GM19324 (cell line): ENCODE results near the gene CIB1.
"Not testable (repeated sequence)": the region's sequence is repeated elsewhere in the genome, so short reads cannot be mapped to it uniquely, and the experiment has no call there.

Source experiments
- ATAC-seq: cut with Tn5 transposase; IDR thresholded peaks from one replicate; pipeline ENCODE4 v1.9.1; 2021; ENCODE audit warnings: mild to moderate bottlenecking, moderate library complexity; ENCODE audit not compliant: unreplicated experiment, low FRiP score

The CIB1 gene

DNA sequence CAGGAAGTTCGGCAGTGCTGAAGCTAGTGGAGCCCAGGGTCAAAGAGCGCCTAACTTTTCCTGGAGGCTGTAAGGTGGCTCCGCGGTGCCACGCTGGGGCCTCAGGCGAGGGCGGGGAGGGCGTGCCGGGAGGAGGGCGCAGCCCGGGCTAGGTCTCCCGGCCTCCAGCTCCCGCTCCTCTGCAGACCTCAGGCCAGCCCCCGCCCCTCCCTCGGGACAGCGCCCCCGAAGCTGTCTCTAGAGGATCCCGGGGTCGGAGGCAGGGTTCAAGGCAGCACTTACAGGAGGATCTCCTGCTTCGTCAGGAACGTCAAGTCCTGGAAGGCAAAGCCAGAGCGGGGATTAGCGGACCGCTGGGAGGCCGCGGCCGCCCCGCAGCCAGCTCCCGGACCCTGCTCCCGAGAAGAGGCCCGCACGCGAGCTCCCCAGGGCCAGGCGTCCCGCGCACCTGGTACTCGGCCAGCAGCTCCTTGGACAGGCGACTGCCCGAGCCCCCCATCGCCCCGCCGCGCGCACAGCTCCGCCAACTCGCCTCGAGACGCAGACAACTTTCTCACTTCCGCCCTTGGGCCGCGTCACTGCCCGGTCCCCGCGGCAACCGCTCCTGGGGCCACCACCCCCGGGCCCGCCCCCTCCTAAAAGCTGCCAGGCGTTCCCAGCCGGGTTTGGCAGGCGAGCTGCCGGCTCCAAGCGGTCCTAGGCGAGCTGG is at the start of gene CIB1:
CIB1 (minus strand) TSS at position 555 of the 709 bp plus-strand sequence; CDS start at position 499, 56 bp downstream.
- ATAC-seq = peak; percentile 88

DNA sequence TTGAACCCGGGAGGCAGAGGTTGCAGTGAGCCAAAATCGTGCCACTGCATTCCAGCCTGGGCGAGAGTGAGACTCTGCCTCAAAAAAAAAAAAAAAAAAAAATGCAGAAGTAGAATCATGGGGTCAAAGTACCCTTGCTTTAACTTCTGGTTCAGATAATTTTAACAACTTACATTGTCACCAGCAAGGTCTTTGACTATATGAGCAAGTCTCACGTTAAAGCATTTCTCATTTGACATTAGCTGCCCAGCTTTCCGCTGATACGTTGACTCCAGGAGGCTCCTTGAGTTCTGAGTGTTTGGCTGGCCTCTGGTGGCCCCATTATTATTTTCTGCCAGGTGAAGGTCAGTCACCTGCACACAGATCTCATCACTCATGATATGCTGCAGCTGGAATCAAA is 47.9 kb upstream of the CIB1 start:
- not testable (repeated sequence) for ATAC-seq

DNA sequence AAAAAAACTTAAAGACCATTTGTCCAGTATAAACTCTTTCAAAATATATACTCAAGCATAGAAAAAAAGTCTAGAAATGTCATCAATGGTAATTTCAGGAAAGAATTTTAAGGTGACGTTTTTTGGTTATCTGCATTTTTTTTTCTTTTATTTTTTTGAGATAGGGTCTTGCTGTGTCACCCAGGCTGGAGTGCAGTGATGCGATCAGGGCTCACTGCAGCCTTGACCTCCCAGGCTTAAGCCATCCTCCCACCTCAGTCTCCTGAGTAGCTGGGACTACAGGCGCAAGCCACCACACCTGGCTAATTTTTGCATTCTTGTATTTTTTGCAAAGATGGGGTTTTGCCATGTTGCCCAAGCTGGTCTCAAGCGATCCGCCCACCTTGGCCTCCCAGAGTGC is 47.0 kb upstream of the CIB1 start:
- not testable (repeated sequence) for ATAC-seq

DNA sequence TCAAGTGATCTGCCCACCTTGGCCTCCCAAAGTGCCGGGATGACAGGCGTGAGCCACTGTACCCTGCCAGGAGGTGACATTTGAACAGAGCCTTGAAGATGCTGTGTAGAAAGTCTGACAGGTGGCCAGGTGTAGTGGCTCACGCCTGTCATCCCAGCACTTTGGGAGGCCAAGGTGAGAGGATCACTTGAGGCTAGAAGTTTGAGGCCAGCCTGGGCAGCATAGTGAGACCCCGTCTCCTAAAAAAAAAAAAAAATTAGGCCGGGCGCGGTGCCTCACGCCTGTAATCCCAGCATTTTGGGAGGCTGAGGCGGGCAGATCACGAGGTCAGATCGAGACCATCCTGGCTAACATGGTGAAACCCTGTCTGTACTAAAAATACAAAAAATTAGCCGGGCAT is 44.7 kb upstream of the CIB1 start:
- ATAC-seq = not testable (repeated sequence)

DNA sequence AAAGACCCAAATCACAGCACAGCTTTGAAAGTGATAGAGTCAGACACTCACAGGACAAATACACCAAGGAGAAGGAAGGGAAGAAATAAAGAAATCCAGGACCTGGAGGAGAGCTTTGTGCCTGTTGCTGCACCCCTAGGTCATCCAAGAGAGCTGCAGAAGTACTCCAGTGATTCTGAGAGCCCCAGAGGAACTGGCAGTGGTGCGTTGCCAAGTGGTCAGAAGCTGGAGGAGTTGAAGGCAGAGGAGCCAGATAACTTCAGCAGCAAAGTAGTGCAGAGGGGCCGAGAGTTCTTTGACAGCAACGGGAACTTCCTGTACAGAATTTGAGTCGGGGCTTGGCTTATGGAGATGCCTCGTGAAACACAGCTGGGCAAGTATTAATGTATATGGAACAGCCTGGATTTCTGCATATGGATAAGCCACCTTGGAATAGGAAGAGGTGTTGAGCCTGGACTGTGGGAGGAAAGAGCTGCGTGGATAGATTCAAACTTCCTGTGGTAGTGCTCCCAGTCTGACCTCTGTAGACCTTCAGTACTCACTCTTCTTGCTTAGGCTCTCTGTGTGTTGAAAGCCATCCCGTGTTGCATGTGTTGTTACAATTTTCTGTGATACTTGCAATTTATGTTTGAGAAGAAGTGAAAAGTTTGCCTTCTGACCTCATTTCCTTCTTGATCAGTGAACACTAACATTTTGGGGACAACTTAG is 37.9 kb upstream of the CIB1 start:
- no peak for ATAC-seq

DNA sequence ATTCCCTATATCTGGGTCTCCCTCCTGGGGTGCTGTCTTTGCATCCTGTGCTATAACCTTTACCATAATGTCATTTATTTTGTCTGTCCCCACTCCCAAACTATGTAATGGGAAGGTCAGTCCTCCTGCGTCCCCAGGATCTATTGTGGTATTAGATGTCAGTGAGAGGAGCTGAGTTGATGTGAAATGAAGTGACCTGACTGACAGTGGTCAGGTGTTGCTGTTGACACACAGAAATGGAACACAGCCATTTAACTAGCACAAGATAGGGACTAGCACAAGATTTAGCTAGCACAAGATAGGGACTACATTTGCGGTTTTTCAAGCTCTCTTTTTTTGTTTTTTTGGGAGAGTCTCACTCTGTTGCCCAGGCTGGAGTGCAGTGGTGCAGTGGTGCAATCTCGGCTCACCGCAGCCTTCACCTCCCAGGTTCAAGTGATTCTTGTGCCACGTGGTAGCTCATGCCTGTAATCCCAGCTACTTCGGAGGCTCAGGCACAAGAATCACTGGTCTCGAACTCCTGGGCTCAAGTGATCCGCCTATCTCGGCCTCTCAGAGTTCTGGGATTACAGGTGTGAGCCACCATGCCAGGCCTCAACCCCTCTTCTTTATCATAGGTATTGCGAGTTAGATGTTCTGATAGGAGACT is 36.9 kb upstream of the CIB1 start:
- ATAC-seq = no peak

DNA sequence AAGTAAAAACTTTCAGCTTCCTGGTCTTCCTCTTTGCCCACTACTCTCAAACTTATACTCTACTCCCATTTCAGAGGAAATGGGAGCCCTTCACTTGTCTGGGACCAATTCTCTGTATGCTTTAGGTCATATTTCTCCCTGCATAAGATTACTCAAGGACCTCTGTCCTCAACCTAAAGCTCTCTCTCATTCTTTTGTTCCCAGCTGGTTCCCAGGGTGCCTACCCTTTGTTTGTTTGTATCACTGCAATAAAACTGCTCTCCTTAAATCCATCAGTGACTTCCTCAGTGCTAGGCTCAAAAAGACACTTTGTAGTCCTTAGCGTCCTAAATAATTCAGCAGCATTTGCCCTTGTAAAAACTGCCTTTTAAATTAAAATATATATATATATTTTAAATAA is 34.7 kb upstream of the CIB1 start:
- ATAC-seq = no peak

DNA sequence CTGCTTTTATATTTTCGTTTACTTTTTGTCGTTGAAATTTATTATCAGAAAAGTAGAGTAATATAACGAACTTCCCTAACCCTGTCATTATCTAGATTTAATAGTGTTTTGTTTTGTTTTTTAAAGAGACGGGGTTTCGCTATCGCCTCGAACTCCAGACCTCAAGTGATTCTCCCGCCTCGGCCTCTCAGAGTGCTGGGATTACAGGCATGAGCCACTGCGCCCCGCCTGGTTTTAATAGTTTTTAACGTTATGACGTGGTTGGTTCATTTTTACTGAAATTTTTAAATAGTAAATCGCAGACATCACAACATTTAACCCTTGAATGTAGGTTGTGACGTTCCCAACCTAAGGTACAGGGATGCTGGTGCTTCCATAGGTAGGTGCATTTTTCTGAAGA is 32.7 kb upstream of the CIB1 start:
- ATAC-seq = no peak

DNA sequence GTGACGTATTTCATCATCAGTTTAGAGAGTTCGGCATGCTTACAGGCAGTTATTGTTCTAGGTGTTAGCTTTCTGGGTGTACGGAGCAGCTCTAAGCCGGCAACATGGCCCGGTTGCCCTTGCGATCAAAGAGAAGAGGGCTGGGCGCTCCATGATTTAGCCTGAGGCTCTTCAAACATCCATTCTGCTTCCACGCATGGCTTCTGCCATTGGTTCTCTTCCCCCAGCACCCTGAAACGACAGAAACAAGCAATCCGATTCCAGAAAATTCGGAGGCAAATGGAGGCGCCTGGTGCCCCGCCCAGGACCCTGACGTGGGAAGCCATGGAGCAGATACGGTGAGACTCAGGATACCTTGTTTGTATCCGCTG is 32.3 kb upstream of the CIB1 start:
- ATAC-seq = peak; percentile 27

DNA sequence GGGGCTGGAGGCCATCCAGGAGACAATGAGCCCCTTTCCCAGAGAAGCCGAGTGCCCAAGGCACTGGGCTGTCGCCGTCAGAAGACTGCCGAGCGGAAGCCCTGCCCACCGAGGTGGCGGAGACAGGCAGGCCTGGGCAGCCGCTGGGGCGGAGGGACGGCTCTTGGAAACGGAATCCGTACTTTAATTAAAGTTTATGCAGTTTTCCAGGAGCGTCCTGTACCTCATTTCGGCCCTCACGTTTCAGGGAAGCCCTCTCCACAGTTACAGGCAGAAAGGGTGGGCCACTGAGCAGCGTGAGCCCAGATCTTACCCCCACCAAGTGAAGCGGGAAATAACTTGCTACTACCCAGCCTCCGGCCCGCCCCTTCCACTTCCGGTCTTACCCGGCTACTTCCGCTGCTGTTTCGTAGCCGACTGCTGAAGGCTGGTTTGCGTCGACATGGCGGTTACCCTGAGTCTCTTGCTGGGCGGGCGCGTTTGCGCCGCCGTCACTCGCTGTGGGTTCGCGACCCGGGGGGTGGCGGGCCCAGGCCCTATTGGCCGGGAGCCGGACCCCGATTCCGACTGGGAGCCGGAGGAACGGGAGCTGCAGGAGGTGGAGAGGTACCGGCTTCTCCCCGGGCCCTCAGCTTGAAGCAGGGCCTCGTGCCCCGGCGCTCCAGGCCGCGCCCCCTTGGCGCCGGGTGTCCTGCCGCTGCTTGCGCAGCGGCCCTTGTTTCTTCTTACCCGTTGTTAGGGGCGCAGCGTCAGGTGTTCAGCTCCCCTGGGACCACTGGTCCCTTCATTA is 31.7 kb upstream of the CIB1 start, which contains the start of gene NGRN:
NGRN (plus strand) TSS at position 402 of the 790 bp plus-strand sequence; CDS start at position 443, 41 bp downstream.
- ATAC-seq = peak; percentile 89

DNA sequence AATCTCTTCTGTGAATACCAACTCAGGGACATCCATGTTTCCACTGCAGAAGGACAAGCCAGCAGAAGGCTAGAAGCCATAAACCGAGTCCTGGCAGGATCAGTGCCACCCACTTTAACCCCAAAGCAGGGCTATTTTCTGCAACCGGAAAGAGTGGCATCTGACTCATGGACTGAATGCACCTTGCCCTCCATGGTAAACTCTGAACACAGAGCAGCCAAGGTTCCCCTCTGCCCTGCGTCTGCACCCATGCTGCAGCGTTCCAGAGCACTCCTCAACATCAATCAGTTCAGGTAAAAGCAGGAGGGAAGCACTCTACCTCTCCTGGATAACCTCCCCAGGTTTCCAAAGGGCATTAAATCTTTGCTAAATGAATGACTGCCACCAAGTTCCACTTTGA is 30.9 kb upstream of the CIB1 start:
- no peak for ATAC-seq

DNA sequence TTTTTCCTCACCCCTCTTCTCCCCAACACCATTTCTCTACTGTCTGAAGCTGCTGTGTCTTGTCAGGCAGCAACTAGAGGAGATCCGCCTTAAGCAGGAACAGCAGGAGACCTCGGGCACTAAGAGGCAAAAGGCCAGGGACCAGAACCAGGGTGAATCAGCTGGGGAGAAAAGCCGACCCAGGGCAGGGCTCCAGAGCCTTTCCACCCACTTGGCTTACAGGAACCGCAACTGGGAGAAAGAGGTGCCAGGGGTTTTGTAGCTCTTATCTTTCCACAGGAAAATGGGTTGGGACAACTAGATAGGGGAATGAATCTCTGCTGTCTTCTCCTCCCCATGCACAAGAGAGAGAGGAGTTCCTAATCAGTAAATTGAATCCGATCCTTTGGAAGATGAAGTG is 28.7 kb upstream of the CIB1 start:
- ATAC-seq = no peak

DNA sequence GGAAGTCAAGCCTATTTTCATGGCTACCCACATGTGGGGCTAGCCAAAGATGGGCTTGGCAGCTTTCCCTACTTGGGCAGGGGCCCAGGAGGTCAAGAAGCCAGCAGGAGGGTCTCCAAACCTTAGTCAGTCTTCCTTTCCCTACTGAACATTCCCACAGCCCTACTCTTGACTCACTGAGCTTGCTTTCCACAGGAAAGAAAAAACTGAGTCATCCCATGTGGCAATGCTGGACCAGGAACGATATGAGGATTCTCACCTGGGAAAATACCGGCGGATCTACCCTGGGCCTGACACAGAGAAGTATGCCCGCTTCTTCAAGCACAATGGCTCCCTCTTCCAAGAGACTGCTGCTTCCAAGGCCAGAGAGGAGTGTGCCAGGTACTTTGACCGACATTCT is 28.1 kb upstream of the CIB1 start:
- ATAC-seq = no peak

DNA sequence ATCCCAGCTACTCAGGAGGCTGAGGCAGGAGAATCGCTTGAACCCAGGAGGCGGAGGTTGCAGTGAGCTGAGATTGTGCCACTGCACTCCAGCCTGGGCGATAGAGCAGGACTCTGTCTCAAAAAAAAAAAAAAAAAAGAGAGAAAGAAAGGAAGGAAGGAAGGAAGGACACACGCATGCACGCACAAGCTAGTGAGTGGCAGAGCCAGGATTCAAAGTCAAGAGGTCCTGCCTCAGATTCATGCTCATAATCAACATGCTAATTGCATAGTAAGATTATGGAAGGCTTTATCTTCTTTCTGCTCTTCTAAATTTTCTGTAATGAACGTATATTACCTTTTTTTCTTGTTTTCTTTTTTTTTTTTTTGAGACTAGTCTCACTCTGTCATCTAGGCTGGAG is 27.0 kb upstream of the CIB1 start:
- not testable (repeated sequence) for ATAC-seq

DNA sequence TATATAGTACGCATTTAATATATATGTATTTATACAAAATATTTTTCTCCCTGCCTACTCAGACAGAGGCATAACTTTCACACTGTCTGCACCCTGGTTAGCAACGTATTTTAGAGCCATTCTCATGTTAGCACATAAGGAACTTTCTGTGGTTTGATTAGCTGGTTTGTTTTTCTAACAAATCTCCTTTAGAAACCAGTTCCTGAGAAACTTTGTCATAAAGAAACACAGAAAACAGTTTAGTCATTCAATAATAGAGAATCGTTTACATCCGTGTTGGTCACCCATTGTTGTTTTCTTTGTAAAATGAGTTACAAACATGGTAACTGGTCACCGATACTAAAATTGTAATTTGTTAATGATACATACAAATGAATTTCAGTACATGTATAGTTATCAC is 25.8 kb upstream of the CIB1 start:
- no peak for ATAC-seq

DNA sequence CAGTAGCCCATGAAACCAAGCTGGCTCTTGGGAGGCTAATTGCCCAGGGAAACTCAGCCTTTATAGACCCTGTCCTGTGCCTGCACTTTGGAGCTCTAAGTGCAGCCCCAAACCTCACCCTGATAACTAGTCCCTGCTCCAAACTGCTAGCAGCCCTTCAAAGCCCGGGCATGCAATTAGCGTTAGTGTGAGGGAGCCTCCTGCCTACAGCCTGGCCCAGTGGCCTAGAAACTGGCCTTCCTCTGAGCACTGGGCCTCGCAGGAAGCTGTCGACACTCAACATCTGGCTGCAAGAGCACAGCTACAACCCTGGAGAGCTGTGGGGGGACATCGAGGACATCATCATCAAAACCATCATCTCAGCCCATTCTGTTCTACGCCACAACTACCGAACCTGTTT is 24.0 kb upstream of the CIB1 start:
- no peak for ATAC-seq

DNA sequence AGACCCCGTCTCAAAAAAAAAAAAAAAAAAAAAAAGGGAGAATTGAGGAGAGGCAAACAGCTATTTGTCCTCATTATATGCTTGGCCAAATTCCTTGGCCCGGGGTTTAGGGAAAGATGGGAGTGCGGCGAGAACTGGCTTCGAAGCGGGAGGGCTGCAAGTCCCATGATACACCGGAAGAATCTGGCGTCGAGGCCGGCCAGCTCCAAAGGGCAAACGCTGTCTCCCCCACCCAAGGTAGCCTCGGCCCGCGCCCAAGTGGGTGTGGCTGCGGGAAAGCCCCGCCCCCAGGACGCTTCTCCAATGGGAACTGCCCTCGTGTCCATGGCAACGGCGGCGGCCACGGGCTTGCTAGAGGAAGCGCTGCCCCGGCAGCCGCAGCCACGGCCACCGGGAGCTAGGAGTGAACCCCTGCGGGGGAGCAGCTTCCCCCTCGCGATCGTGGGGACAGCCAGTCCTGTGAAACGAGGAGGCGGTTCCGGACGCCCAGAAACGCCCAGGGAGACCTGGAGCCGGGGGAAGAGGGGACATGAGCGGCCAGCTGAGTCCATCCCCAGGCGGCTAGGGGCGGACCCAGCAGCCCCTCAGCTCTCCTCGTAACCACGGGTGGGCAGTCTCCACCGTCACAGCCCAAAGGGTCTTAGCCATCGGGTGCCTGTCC is 15.6 kb upstream of the CIB1 start, which contains the start of gene TTLL13:
TTLL13 (plus strand) TSS at position 354 of the 661 bp plus-strand sequence. CDS start 1,075 bp downstream, outside the sequence.
- no peak for ATAC-seq

DNA sequence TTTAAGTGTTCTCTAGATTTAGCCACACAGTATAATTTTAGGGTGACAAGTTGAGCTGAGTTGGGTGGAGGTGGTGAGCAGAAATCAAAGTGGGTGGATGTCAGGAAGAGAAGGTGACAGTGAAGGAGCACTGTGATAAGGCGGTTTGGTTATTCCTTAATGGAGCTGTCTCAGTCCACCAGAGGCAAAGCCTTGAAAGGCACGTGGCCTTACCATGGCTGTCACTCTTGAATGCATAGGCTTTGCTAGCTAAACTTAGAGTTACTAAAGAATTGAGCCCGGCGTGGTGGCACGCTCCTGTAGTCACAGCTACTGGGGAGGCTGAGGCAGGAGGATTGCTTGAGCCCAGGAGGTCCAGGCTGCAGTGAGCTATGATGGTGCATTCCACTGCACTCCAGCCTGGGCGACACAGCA is 15.1 kb upstream of the CIB1 start:
- no peak for ATAC-seq

DNA sequence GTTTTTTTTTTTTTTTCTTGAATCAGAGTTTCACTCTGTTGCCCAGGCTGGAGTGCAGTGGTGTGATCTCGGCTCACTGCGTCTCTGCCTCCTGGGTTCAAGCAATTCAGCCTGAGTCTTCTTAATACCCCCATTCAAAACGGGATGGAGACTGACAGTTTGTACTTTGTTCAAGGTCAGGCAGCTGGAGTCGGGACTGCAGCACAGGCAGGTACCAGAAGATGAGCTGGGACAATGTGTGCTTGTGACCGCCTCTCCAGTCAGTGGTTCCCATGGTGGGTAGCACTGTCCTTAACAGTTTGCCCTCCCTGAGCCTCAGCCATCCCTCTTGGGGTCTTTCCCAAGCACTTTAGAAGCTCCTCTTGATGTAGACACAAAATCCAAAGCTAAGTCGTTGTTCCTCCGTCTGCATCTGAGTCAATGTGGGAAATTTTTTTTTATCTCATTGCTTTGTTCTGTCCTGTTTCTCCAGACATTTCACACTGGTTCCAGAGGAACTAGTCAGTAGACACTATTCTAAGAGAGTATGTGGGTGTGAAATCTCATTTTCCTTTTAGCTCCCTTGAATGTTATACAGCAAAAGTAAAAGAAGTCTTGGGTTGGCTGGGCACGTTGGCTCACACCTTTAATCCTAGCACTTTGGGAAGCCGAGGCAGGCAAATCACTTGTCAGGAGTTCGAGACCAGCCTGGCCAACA is 10.3 kb upstream of the CIB1 start:
- no peak for ATAC-seq
